CD14-positive monocyte (primary cell): ENCODE results near the gene PHACTR3. TPM values are rescaled to one million over a fixed set of nuclear protein-coding genes. Genes with fewer than 3 reads are reported as not detected.

ENCODE experiments used
- DNase-seq, 3 donors: peaks; one replicate each; pipeline ENCODE4 v3.0.0-alpha.2; 2011 to 2022
- H2AFZ ChIP-seq: 2 replicates; pipeline ENCODE4 v1.6.0; 2012; ENCODE audit warnings: mild to moderate bottlenecking, low read depth, low read length, inconsistent platforms; ENCODE audit not compliant: insufficient read depth, poor library complexity, severe bottlenecking
- H3K27ac ChIP-seq, 2 donors: 1 replicate in 1 of 2; 2 replicates in 1 of 2; pipeline ENCODE4 v1.5.1; 2012 to 2013; ENCODE audit warnings: low read length in 2 of 2, control low read depth in 1 of 2, inconsistent platforms in 1 of 2, low read depth in 1 of 2, mild to moderate bottlenecking in 1 of 2
- H3K27me3 ChIP-seq, 2 donors: one replicate each; pipeline versions ENCODE4 v1.6.0 to v1.6.1; 2011 to 2013; ENCODE audit warnings: low read length in 2 of 2; ENCODE audit not compliant: control insufficient read depth in 2 of 2, insufficient read depth in 2 of 2
- H3K36me3 ChIP-seq, 2 donors: replicated peaks in 1 of 2; 1 replicate in 1 of 2; 2 replicates in 1 of 2; pipeline versions ENCODE4 v1.5.1 to v1.6.1; 2012 to 2013; ENCODE audit warnings: low read length in 2 of 2, control low read depth in 1 of 2, inconsistent platforms in 1 of 2, mild to moderate bottlenecking in 1 of 2; ENCODE audit not compliant: insufficient read depth in 2 of 2, control insufficient read depth in 1 of 2
- H3K4me1 ChIP-seq, 2 donors: 1 replicate in 1 of 2; 2 replicates in 1 of 2; pipeline versions ENCODE4 v1.5.1 to v1.6.1; 2012 to 2013; ENCODE audit warnings: low read length in 2 of 2, control low read depth in 1 of 2, inconsistent platforms in 1 of 2, mild to moderate bottlenecking in 1 of 2, moderate library complexity in 1 of 2; ENCODE audit not compliant: insufficient read depth in 2 of 2, control insufficient read depth in 1 of 2
- H3K4me2 ChIP-seq: replicated peaks from 2 replicates; pipeline ENCODE3; 2012; ENCODE audit warnings: low read length, moderate library complexity, mild to moderate bottlenecking; ENCODE audit not compliant: poor library complexity, severe bottlenecking; ENCODE audit errors: extremely low read depth
- H3K4me3 ChIP-seq, 3 experiments: fragments of 200-600 bp in 1 of 3; sonication (generic) in 1 of 3; replicated peaks in 1 of 3; 1 replicate in 2 of 3; 2 replicates in 1 of 3; pipeline ENCODE4 v1.5.1; 2011 to 2013; ENCODE audit warnings: low read length in 3 of 3, mild to moderate bottlenecking in 3 of 3, control low read depth in 2 of 3, low read depth in 2 of 3, inconsistent platforms in 1 of 3, moderate library complexity in 1 of 3
- H3K79me2 ChIP-seq: 2 replicates; pipeline ENCODE4 v1.6.0; 2012; ENCODE audit warnings: mild to moderate bottlenecking, control low read depth, inconsistent platforms, low read length, moderate library complexity; ENCODE audit not compliant: insufficient read depth
- H3K9ac ChIP-seq: 2 replicates; pipeline ENCODE4 v1.6.0; 2017; ENCODE audit warnings: low read length, mild to moderate bottlenecking; ENCODE audit not compliant: insufficient read depth, poor library complexity, severe bottlenecking
- H3K9me3 ChIP-seq, 2 donors: replicated peaks in 1 of 2; 1 replicate in 1 of 2; 2 replicates in 1 of 2; pipeline versions ENCODE4 v1.5.1 to v1.6.1; 2012 to 2013; ENCODE audit warnings: low read length in 2 of 2, control low read depth in 1 of 2; ENCODE audit not compliant: control insufficient read depth in 1 of 2, insufficient read depth in 1 of 2
- H4K20me1 ChIP-seq: 2 replicates; pipeline ENCODE4 v1.6.0; 2012; ENCODE audit warnings: mild to moderate bottlenecking, low read length, control low read depth, moderate library complexity; ENCODE audit not compliant: insufficient read depth
- H3K27ac Mint-ChIP-seq, 7 donors: one replicate each; pipeline ENCODE4 v1.8.0; 2020; ENCODE audit warnings: mild to moderate bottlenecking in 7 of 7, mixed read lengths in 7 of 7, moderate library complexity in 6 of 7, inconsistent platforms in 2 of 7
- H3K27me3 Mint-ChIP-seq, 3 donors: one replicate each; pipeline ENCODE4 v1.8.0; 2021 to 2022; ENCODE audit warnings: low read depth in 3 of 3, mild to moderate bottlenecking in 3 of 3, mixed read lengths in 3 of 3, moderate library complexity in 3 of 3, inconsistent platforms in 1 of 3
- H3K36me3 Mint-ChIP-seq, 2 donors: one replicate each; pipeline ENCODE4 v1.8.0; 2020; ENCODE audit warnings: mixed read lengths in 2 of 2, inconsistent platforms in 1 of 2, mild to moderate bottlenecking in 1 of 2
- H3K4me1 Mint-ChIP-seq: one replicate; pipeline ENCODE4 v1.8.0; 2020; ENCODE audit warnings: mild to moderate bottlenecking, mixed read lengths
- H3K4me3 Mint-ChIP-seq, 2 donors: one replicate each; pipeline ENCODE4 v1.8.0; 2020; ENCODE audit warnings: mild to moderate bottlenecking in 2 of 2, mixed read lengths in 2 of 2, moderate library complexity in 1 of 2
- H3K9me3 Mint-ChIP-seq, 7 donors: one replicate each; pipeline ENCODE4 v1.8.0; 2020 to 2022; ENCODE audit warnings: mixed read lengths in 7 of 7, mild to moderate bottlenecking in 6 of 7, moderate library complexity in 6 of 7, inconsistent platforms in 2 of 7
- CTCF ChIP-seq: fragments of 200-600 bp; IDR thresholded peaks from one replicate; pipeline ENCODE4 v1.8.0; 2022; ENCODE audit warnings: antibody characterized with exemption, mild to moderate bottlenecking
- WGBS: methylation state at CpG from one replicate; pipeline ENCODE4 v1.1.5; 2013; ENCODE audit warnings: missing lambda C conversion rate; ENCODE audit not compliant: insufficient coverage; 5-methylcytosine and 5-hydroxymethylcytosine counted together
- intact Hi-C, 2 donors: fragments of 100-400 bp; cut with micrococcal nuclease; formaldehyde crosslinking; loops; one replicate each; pipeline versions ENCODE4 v1.15.0 to v1.15.1; 2023
- polyA plus RNA-seq, 3 donors: library from polyadenylated mRNA; depleted of rRNA in 1 of 3; unstranded in 2 of 3; stranded (reverse) in 1 of 3; fragments of 300-500 nt in 2 of 3; fragments of >200 nt in 1 of 3; fragmentation: Illumina TruSeq in 2 of 3; gene quantifications; 1 replicate in 2 of 3; 2 replicates in 1 of 3; pipeline ENCODE4 v1.2.3, GENCODE V29; 2012 to 2021

Gene PHACTR3
- polyA plus RNA-seq, 3 donors: 0.11 to 0.17 TPM; not detected in 1

GRCh38 chr20:59740621-59741020, 136.3 kb downstream of the PHACTR3 start:
- DNase-seq: no peak
- H3K27ac Mint-ChIP-seq: no peak overlapping the region
- H3K36me3 ChIP-seq: no peaks in the 10 kb centered on the region
- intact Hi-C loops: loop anchor here in 1 of 2 donors (5.0 kb wide), 1 partner anchor 33 kb away; no protein-coding TSS in a partner anchor
- H3K79me2 ChIP-seq: no peaks in the 10 kb centered on the region
- no peak overlapping the region for H3K4me2 ChIP-seq
- TF ChIP-seq CTCF: no peak
- no peaks in the 10 kb centered on the region for H3K4me1 Mint-ChIP-seq
- H4K20me1 ChIP-seq: no peaks in the 10 kb centered on the region
- H3K27ac ChIP-seq: no peak overlapping the region
- no peaks in the 10 kb centered on the region for H3K36me3 Mint-ChIP-seq
- no peak overlapping the region for H2AFZ ChIP-seq
- peaks cover 3 to 52% of the 10 kb centered on the region in 2 donors for H3K27me3 ChIP-seq
- H3K9ac ChIP-seq: no peak overlapping the region
- H3K4me3 ChIP-seq: no peak overlapping the region
- 89% methylated on average over 6 of the region's 7 CpGs for WGBS
- peaks cover 12 to 14% of the 10 kb centered on the region in 2 donors for H3K9me3 ChIP-seq
- H3K9me3 Mint-ChIP-seq: peaks cover 7 to 19% (median 14%) of the 10 kb centered on the region in 7 donors
- peaks cover 50 to 60% (median 60%) of the 10 kb centered on the region in 3 donors for H3K27me3 Mint-ChIP-seq
- no peaks in the 10 kb centered on the region for H3K4me1 ChIP-seq
- no peak overlapping the region for H3K4me3 Mint-ChIP-seq

GRCh38 chr20:59741073-59741472, 136.7 kb downstream of the PHACTR3 start:
- intact Hi-C loops: loop anchor here in 1 of 2 donors (5.0 kb wide), 1 partner anchor 34 kb away; no protein-coding TSS in a partner anchor
- no peak overlapping the region for H3K4me3 ChIP-seq
- peaks cover 0 to 47% of the 10 kb centered on the region in 2 donors for H3K27me3 ChIP-seq
- H4K20me1 ChIP-seq: no peaks in the 10 kb centered on the region
- H3K9ac ChIP-seq: no peak overlapping the region
- H3K9me3 Mint-ChIP-seq: peaks cover 7 to 19% (median 14%) of the 10 kb centered on the region in 7 donors
- H3K9me3 ChIP-seq: peaks cover 12 to 14% of the 10 kb centered on the region in 2 donors
- no peaks in the 10 kb centered on the region for H3K79me2 ChIP-seq
- H3K27ac Mint-ChIP-seq: no peak overlapping the region
- no peak overlapping the region for H3K4me2 ChIP-seq
- no peak for DNase-seq
- no peak for TF ChIP-seq CTCF
- H3K36me3 ChIP-seq: no peaks in the 10 kb centered on the region
- H3K27ac ChIP-seq: no peak overlapping the region
- H3K4me1 Mint-ChIP-seq: no peaks in the 10 kb centered on the region
- no peaks in the 10 kb centered on the region for H3K4me1 ChIP-seq
- 93% methylated on average over 12 of the region's 12 CpGs for WGBS
- no peak overlapping the region for H2AFZ ChIP-seq
- no peak overlapping the region for H3K4me3 Mint-ChIP-seq
- H3K27me3 Mint-ChIP-seq: peaks cover 50 to 64% (median 57%) of the 10 kb centered on the region in 3 donors
- peaks cover 0 to under 1% of the 10 kb centered on the region in 2 donors for H3K36me3 Mint-ChIP-seq
